SH-SY5Y (cell line): ENCODE results near the gene TFE3.

Experiments used
- GATA2 ChIP-seq: IDR thresholded peaks from 2 replicates; pipeline ENCODE4 v1.6.1; 2011; ENCODE audit warnings: mild to moderate bottlenecking, low read depth, low read length
- GATA3 ChIP-seq: IDR thresholded peaks from 2 replicates; pipeline ENCODE4 v1.6.1; 2011; ENCODE audit warnings: low read depth, mild to moderate bottlenecking, low read length, moderate library complexity

Gene TFE3

GRCh38 chrX:49067285-49068120 is 24.3 kb upstream of the TFE3 start:
- TF ChIP-seq GATA3 (no peak), GATA2 (no peak)

DNA sequence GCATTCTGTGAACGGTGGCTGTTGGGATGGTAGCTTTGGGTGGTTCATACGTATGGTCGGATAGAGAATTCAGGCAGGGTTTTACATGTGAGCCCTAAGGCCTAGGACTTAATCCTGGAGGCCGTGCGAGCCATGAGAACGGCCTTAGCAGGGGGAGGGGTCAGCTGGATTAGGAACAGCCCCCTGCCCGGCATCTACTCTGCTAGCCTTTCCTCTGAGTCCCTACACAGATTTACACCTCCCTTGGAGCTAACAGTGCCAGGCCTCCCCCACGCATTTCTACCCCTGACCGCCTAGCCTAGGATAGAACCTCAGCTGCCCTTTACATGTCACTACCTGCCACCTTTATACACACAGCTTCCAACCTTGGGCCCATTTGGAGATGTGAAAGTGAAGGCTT is 23.5 kb upstream of the TFE3 start:
- TF ChIP-seq GATA3 (no peak), GATA2 (no peak)

DNA sequence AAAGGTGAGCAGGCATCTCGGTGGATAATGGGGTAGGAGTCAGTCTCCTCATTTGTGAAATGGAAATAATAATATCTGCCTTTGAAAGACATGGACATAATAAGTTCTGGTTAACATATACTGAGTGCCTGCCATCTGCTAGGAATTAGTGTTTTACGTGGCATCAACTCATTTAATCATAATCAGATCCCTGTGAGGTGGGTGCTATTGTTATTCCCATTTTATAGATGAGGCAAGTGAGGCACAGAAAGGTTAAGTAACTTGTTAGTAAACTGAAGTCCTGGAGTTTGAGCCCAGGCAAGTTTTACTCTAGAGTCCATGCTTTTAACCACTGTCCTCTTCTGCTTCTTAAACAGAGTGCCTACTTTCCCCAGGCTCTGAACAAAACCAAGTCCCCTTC is 23.1 kb upstream of the TFE3 start:
- no peak for TF ChIP-seq GATA3
- TF ChIP-seq GATA2 = no peak

DNA sequence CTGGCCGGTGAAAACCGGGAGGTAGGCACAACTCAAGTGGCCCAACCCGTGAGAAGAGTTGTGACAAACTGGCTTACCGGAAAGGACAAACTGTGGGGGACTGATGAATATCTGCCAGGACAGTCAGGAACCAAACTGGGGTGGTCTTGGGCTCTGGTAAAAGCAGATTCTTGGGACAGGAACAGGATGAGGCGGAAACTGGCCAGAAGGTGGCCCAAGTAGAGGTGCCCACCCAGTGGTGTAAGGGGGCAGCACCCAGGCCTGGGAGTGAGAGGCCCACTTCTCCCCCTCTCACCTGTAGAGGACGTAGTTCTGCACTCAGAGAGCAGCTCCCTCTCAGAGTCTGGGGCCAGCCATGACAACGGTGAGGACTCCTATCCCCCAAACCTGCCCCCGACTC is 21.6 kb upstream of the TFE3 start:
- TF ChIP-seq GATA3 (no peak), GATA2 (no peak)

DNA sequence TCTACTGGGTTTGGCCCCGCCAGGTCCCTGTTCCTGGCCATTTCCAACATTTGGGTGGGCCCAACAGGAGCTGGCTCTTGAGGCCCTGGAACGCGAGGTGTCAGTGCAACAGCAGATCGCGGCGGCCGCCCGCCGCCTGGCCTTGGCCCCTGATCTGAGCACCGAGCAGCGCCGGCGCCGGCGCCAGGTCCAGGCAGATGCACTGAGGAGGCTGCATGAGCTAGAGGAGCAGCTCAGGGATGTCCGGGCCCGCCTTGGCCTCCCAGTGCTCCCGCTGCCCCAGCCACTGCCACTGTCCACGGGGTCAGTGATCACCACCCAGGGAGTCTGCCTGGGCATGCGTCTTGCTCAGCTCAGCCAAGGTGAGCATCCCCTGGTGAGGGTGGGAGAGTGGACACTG is 21.1 kb upstream of the TFE3 start:
- TF ChIP-seq GATA2 (no peak), GATA3 (no peak)

DNA sequence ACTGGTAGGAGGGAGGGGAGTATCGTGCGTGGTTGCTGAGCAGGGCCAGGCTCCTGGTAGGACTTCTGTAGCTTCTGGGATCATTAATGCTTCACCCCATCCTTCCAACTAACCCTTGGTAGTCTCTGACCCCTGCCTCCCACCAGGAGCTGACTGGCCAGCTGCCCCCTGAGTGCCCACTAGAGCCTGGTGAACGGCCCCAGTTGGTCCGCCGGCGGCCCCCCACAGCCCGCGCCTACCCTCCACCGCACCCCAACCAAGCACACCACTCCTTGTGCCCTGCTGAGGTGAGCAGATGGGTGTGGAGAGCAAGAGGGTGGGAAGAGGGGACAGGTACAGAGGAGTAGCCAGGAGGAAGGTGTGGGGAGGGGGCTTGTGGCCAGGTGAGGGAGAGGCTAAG is 20.6 kb upstream of the TFE3 start:
- no peak for TF ChIP-seq GATA3
- TF ChIP-seq GATA2 = no peak

GRCh38 chrX:49061916-49062315 is 18.8 kb upstream of the TFE3 start:
- TF ChIP-seq GATA3 = no peak
- TF ChIP-seq GATA2 = no peak

GRCh38 chrX:49061490-49061889 is 18.3 kb upstream of the TFE3 start:
- TF ChIP-seq GATA2 (no peak), GATA3 (no peak)

DNA sequence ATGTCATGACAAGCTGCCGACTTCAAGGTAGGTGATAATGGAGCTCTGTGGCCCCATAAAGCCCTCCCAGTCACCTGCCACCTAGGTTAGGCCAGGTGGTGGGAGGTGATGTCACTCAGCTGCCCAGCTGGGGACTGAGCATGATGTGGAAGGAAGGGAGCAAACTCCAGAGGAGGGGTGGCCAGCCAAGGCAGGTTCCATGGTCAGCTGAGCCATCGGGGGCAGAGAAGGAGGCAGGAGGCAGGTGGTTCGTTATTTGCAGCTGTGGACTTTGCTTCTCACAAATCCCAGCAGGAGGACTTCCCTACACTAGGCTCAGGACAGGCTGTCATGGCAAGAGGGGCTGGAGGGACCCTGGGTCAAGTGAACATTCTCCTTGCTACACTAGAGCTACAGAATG is 17.8 kb upstream of the TFE3 start:
- no peak for TF ChIP-seq GATA2
- no peak for TF ChIP-seq GATA3

GRCh38 chrX:49059681-49060085 is 16.5 kb upstream of the TFE3 start:
- TF ChIP-seq GATA2 (no peak), GATA3 (no peak)

- TF ChIP-seq GATA3 (no peak), GATA2 (no peak)
These were observed 16.0 kb upstream of the TFE3 start for GRCh38 chrX:49059201-49059600.

DNA sequence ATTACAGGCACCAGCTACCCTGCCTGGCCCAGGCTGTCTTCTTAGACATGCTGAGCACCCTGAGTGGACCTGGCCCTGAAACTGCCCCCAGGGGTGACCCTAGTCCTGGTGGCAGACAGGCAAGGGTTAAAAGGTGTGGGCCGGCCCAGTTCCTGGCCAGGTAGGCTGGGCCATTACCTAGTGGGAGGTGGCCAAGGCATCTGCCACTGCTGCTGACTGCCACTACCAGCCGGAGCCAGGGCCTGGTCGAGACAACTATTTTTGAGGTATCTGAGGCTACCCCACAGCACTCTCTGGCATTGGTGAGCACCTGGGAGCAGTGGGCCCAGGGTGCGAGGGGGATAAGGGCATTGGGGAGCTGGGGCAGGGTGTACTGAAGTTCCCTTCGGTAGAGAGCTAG is 15.6 kb upstream of the TFE3 start, which contains the start of gene CCDC120:
Gene CCDC120 (plus strand): TSS at position 206 of the 400 bp plus-strand sequence. CDS start 3,043 bp downstream, outside the sequence.
- no peak for TF ChIP-seq GATA3
- TF ChIP-seq GATA2 = no peak

- no peak for TF ChIP-seq GATA3
- no peak for TF ChIP-seq GATA2
These were observed 11.1 kb upstream of the TFE3 start for GRCh38 chrX:49054073-49054762.

DNA sequence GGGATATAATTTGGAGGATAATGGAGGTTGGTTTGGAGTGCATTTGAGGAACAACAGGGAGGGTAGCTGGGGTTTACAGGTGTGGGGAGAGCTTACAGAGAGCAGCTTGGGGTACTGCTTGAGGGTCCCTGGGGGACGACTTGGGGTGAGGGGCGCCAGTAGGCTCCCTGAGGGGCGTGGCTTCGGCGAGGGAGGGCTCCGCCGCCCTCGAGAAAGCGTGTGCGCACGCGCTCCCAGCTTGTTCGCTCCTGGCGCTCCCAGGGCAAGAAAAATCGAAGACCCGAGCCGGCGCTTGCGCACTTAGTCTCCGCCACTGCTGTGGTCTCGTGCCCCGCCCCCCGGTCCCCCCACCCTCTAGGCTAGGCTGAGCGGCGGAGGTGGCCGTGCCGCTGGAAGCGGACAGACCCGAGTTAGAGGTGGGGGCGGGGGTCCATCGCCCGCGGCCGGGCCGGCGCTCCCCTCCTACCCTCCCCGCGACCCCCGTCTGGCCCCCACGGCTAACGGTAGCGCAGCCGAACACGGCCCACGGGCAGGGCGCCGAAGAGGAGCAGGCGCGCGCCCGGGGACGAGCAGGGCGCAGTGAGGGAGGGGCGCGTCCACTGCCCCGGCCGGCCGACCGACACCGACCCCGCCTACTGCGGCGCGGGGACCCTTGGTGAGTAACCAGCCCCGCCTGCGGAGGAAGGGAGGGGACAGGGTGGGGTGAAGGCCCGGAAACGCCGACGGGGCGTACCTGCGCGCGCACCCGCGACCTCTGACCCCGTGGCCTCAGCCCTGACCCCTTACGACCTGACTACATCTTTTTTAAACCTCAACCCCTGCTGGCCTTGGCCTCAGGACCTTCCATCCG is 10.3 kb upstream of the TFE3 start:
- no peak for TF ChIP-seq GATA3

GRCh38 chrX:49043987-49044281 is 777 bp upstream of the TFE3 start:
- no peak for TF ChIP-seq GATA3
- TF ChIP-seq GATA2 = no peak

DNA sequence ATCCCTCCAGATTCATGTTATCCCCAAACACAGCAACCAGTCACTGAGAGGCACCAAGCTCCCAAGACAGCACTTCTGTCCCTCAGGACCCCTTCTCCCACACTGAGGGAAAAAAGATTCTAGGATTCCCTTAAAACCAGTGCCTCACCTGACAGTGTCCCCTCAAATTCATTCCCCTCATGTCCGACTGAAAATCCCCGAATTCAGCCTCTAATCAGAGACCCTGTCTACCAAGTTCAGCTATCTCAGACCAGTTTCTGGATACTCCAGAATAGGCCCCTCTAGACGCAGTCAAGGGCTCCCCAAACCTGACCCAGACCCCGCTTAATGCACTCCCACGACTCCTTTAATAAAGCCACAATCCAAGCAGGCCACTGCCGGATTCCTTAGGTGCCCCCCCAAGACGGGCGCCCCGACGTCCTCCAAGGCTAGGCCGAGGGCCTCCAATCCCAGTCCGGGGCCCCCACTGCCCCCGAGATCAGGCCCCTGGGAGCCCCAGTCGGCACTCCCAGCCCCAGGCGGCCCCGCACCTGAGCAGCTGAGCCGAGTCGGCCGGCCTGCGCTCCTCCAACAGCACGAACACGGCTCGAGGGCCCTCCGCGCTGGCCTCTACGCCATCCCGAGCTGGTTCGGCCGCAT is 457 bp downstream of the TFE3 start:
- TF ChIP-seq GATA2 (no peak), GATA3 (no peak)
